22Rv1 (cell line): ENCODE measurements around the gene LY6G6F.

ENCODE experiments used
- H3K27ac ChIP-seq: fragments of 450-650 bp; 2 replicates; pipeline ENCODE4 v1.5.1; 2017
- ZFX ChIP-seq: fragments of 450-650 bp; IDR thresholded peaks from 2 replicates; pipeline ENCODE4 v1.6.1; 2017; ENCODE audit warnings: antibody characterized with exemption, borderline replicate concordance
- TF ChIP-seq, protein P1 (sequence below): fragments of 450-650 bp; IDR thresholded peaks from 2 replicates; pipeline ENCODE4 v1.5.1; 2017; ENCODE audit warnings: mild to moderate bottlenecking

The LY6G6F gene

DNA sequence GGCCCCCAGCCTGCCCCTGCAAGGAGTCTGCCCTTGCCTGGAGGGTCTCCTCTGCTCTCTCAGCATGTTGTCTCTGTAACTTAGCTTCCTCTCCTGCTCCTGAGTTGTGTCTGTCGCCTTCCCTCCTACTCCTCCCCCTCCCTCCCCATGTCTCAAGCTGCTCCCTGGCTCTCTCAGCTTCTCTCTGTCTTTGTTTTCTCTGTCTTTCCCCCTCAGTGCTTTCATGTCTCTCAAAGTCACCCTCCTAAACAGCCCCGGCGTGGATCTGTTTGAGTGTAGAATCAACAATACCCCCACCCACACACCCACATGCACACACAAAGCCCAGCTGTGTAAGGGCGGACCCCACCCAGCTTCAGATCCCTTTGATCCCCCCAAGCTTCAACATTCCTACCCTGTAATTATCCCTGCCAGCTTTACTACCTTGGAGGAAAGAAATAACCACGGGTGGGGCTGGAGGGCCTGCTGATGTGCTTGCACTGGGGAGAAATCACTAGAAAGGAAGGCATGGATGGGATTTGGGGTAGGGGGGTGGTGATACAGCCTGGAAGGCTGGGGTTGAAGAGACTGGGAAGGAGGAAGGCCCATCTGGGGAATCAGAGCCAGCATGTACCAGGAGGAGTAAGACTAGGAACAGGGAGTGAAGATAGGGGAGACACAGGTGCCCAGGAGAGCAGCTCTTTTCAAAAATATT is 7.5 kb downstream of the LY6G6F start:
- TF ChIP-seq ZFX: no peak
- TF ChIP-seq, protein P1, sequence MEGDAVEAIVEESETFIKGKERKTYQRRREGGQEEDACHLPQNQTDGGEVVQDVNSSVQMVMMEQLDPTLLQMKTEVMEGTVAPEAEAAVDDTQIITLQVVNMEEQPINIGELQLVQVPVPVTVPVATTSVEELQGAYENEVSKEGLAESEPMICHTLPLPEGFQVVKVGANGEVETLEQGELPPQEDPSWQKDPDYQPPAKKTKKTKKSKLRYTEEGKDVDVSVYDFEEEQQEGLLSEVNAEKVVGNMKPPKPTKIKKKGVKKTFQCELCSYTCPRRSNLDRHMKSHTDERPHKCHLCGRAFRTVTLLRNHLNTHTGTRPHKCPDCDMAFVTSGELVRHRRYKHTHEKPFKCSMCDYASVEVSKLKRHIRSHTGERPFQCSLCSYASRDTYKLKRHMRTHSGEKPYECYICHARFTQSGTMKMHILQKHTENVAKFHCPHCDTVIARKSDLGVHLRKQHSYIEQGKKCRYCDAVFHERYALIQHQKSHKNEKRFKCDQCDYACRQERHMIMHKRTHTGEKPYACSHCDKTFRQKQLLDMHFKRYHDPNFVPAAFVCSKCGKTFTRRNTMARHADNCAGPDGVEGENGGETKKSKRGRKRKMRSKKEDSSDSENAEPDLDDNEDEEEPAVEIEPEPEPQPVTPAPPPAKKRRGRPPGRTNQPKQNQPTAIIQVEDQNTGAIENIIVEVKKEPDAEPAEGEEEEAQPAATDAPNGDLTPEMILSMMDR: no peak
- no peak overlapping the region for H3K27ac ChIP-seq

DNA sequence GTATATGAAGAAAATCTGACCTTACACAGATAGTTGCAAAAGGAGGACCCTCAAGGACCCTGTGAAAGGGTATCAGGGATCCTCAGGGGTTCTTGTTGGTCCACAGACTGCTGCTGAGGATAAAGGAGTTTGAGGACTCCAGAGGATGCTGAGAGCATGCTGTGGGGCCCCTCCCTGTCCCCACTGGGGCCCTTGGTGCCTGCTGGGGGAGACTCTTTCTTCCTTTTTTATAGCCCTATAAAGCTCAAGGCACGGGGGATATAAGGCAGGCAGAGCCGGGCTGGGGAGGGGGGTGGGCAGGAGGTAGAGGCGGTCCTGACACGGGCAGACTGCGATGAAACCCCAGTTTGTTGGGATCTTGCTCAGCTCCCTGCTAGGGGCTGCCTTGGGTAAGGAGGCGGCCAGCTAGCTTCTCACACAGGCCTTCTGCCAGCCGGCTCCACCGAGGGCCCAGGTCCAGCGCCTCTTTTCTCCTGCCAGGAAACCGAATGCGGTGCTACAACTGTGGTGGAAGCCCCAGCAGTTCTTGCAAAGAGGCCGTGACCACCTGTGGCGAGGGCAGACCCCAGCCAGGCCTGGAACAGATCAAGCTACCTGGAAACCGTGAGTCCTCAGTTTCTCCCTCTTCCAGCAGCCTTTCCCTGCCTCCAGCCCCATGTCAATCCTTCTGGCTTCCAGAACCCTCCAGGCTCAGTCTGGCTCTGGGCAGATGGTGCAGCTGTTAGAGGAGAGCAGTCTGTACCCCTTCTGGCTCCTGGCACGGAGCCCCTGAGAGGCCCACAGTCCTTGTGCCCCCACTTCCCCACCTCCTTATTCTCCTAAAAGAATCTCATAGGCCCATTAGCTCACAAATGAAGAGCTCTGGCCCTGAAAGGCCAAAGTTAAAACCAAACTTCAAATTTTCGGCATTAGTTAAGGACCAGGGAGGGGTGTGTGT is 8.6 kb downstream of the LY6G6F start, which contains the start of gene LY6G6D:
Gene LY6G6D (plus strand): TSS at position 327 of the 937 bp plus-strand sequence. CDS start 8 bp downstream, at position 335.
- TF ChIP-seq, protein P1: no peak
- no peak for TF ChIP-seq ZFX
- no peak within 1 kb of the TSS for H3K27ac ChIP-seq

DNA sequence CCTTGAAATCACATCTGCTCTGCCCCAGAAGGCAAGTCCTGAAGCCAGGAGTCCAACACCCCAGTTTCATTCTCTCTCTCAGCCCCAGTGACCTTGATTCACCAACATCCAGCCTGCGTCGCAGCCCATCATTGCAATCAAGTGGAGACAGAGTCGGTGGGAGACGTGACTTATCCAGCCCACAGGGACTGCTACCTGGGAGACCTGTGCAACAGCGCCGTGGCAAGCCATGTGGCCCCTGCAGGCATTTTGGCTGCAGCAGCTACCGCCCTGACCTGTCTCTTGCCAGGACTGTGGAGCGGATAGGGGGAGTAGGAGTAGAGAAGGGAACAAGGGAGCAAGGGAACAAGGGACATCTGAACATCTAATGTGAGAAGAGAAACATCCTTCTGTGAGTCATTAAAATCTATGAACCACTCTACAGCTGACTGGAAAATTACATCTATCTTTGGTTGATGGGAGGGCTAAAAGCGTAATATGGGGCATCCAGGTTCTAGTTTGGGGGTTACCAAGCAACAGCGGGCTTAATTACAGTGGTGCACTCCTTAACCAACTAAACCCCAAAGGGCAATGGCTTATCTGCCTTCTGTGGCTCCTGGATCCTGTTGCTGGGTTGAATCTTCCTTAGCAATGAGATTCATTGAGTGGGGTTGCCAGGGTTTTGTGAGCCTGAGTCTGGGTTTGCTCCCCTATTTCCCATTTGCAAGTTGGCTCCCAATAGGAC is 11.0 kb downstream of the LY6G6F start:
- H3K27ac ChIP-seq: peak overlapping the region; percentile 90
- TF ChIP-seq, protein P1: peak; percentile 85
- no peak for TF ChIP-seq ZFX

DNA sequence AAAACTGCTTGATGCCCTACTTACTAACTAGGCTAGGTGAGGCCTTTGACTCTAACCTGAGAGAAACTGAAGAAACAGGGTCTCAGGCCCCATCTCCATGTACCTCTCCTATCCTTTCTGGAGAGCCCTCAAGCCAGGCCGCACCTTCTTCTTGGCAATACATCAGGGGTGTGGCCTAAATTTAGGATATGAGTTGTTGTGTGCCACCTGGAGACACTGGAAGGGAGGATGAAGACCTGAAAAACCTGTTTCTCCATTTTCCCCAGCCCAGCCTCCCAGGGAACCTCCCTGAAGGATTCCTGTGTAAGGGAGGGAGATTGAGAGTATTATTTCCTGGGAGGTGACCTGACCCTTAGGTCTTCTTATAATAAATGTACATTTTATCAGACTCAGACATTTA is 11.6 kb downstream of the LY6G6F start:
- H3K27ac ChIP-seq: peak overlapping the region; percentile 90
- TF ChIP-seq ZFX: no peak
- TF ChIP-seq, protein P1: no peak

DNA sequence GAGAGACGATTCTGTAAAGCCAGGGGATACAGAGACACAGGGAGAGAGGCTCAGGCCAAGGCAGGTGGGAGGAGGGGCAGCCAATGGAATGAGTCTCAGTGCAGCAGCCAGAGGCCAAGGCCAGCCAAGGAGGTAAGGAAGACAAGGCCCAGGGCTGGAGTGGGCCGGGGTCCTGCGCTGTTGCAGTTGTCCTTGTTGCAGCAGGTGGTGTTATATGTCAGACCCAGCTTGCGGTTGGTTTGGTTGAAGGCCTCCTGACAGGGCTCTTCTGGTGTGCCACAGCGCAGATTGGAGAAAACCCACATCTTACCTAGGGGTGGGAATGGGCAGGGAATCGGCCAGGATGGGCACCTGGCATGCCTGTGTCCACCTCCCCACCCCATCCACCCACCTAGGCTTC is 12.3 kb downstream of the LY6G6F start:
- TF ChIP-seq, protein P1: no peak
- no peak for TF ChIP-seq ZFX
- peak overlapping the region; percentile 90 for H3K27ac ChIP-seq

DNA sequence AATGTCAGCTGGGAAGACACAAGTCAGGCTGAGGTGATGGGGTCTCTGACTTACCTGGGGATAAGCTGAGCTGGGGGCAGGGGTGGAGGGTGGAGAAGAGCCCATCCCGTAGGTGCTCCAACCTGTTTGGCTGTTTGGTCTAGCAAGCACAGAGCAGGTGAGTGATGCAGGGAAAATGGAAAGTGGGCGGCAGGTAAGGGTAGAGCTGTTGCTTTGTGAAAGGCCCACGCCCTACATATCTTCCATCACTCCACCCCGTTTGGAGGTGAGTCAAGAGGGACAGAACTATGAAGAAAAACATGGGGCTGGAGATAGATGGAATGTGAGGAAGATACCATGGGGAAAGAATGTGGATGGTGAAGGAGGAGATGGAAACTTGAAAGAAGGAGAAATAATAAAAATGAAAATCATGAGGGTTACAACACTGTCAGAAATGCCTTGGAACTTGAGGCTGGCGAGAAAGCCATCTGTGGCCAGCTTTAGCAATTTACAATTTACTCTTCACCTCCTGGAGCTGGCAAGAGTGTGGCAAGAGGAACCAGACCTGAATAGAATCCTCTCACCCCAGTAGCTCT is 13.6 kb downstream of the LY6G6F start:
- TF ChIP-seq, protein P1: no peak
- TF ChIP-seq ZFX: no peak
- 0 out of 2 replicates have a peak overlapping the region, but pooled peaks have one; percentile 12 for H3K27ac ChIP-seq
